ENCODE data around the gene HDAC11. TPM values are rescaled to one million over a fixed set of nuclear protein-coding genes. Genes with fewer than 3 reads are reported as not detected.

Gene HDAC11
- polyA plus RNA-seq, 3 donors = 2.9 to 3.9 (median 3.5) TPM

DNA sequence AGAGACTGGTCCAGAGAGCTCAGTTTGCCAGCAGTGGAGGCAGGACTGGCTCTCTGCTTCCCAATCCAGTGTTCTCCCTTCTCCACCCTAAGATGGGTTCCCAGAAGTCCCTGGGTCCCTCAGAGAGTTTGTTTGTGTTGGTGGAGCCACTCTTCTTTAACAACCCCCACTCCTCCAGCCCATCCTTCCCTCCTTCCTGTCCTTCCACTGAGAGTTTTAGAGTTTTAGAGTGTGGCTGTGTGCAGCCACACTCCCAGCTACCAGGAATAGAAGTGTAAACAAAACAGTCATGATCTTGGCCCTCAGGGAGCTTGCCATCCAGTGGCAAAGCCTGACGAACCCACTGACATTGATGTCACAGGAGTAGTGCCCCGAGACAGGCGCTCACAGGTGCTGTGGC lies 56.3 kb downstream of the HDAC11 start:
- Histone ChIP-seq H2AFZ (ENCODE audit: insufficient read depth, low read depth, low read length, poor library complexity, severe bottlenecking) (peak overlapping the region; percentile 59), H3K9me3 (replicated peaks in 1 of 2; ENCODE audit: control insufficient read depth in 1 of 2, insufficient read depth in 1 of 2, low read length in 2 of 2) (no peaks in the 10 kb centered on the region), H3K4me2 (replicated peaks; ENCODE audit: extremely low read depth, low read length, poor library complexity, severe bottlenecking) (no peak overlapping the region), H3K27me3 (ENCODE audit: control insufficient read depth in 2 of 2, insufficient read depth in 2 of 2, low read length in 2 of 2) (no peaks in the 10 kb centered on the region), H3K4me3 (replicated peaks in 1 of 3; ENCODE audit: low read depth in 2 of 3, low read length in 3 of 3) (no peak overlapping the region), H3K9ac (ENCODE audit: insufficient read depth, low read length, poor library complexity, severe bottlenecking) (no peak overlapping the region), H3K36me3 (replicated peaks in 1 of 2; ENCODE audit: control insufficient read depth in 1 of 2, insufficient read depth in 2 of 2, low read length in 2 of 2) (no peaks in the 10 kb centered on the region), H3K79me2 (ENCODE audit: insufficient read depth, low read length) (no peaks in the 10 kb centered on the region), H3K27ac (ENCODE audit: low read depth in 1 of 2, low read length in 2 of 2) (no peak overlapping the region), H3K4me1 (ENCODE audit: control insufficient read depth in 1 of 2, insufficient read depth in 2 of 2, low read length in 2 of 2) (no peaks in the 10 kb centered on the region), H4K20me1 (ENCODE audit: insufficient read depth, low read length) (no peaks in the 10 kb centered on the region)
- Mint-ChIP-seq H3K27me3 (ENCODE audit: low read depth in 3 of 3) (peaks cover 3 to 10% (median 10%) of the 10 kb centered on the region in 3 donors), H3K4me1 (peaks cover 7% of the 10 kb centered on the region), H3K36me3 (no peaks in the 10 kb centered on the region), H3K27ac (no peak overlapping the region), H3K4me3 (no peak overlapping the region), H3K9me3 (peaks cover 0 to 4% (median 0%) of the 10 kb centered on the region in 7 donors)
- TF ChIP-seq, protein P1, sequence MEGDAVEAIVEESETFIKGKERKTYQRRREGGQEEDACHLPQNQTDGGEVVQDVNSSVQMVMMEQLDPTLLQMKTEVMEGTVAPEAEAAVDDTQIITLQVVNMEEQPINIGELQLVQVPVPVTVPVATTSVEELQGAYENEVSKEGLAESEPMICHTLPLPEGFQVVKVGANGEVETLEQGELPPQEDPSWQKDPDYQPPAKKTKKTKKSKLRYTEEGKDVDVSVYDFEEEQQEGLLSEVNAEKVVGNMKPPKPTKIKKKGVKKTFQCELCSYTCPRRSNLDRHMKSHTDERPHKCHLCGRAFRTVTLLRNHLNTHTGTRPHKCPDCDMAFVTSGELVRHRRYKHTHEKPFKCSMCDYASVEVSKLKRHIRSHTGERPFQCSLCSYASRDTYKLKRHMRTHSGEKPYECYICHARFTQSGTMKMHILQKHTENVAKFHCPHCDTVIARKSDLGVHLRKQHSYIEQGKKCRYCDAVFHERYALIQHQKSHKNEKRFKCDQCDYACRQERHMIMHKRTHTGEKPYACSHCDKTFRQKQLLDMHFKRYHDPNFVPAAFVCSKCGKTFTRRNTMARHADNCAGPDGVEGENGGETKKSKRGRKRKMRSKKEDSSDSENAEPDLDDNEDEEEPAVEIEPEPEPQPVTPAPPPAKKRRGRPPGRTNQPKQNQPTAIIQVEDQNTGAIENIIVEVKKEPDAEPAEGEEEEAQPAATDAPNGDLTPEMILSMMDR (IDR thresholded peaks at IDR 0.05) = no peak
- DNase-seq = no peak
- intact Hi-C loops (cut with micrococcal nuclease) = no loop called here
- WGBS (ENCODE audit: insufficient coverage) = 75% methylated on average over 3 of the region's 3 CpGs

DNA sequence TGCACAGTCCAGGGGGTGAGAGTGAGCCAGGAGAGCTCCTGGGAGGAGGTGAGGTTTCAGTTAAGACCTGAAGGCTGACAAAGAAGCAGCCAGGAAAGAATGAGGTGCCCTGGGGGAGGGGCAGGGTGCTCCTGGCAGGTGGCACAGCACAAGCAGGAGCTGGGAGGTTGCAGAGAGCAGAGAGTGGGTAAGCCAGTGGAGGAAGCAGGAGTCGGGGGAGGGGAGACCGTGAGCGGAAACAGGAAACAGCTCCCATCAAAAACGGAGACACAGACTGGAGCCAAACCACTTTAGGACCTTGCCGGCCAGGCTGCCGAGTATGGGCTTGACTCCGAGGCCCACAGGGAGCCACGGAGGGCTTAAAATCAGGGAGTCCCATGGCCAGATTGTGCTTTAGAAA lies 56.7 kb downstream of the HDAC11 start:
- Mint-ChIP-seq H3K9me3 (peaks cover 0 to 5% (median 2%) of the 10 kb centered on the region in 7 donors), H3K4me1 (peaks cover 7% of the 10 kb centered on the region), H3K36me3 (no peaks in the 10 kb centered on the region), H3K4me3 (peak overlapping the region in 1 of 2 donors; percentile 40), H3K27ac (no peak overlapping the region), H3K27me3 (ENCODE audit: low read depth in 3 of 3) (peaks cover 3 to 11% (median 10%) of the 10 kb centered on the region in 3 donors)
- Histone ChIP-seq H3K27me3 (ENCODE audit: control insufficient read depth in 2 of 2, insufficient read depth in 2 of 2, low read length in 2 of 2) (no peaks in the 10 kb centered on the region), H3K36me3 (replicated peaks in 1 of 2; ENCODE audit: control insufficient read depth in 1 of 2, insufficient read depth in 2 of 2, low read length in 2 of 2) (no peaks in the 10 kb centered on the region), H3K4me2 (replicated peaks; ENCODE audit: extremely low read depth, low read length, poor library complexity, severe bottlenecking) (no peak overlapping the region), H4K20me1 (ENCODE audit: insufficient read depth, low read length) (no peaks in the 10 kb centered on the region), H2AFZ (ENCODE audit: insufficient read depth, low read depth, low read length, poor library complexity, severe bottlenecking) (peak overlapping the region; percentile 59), H3K4me1 (ENCODE audit: control insufficient read depth in 1 of 2, insufficient read depth in 2 of 2, low read length in 2 of 2) (no peaks in the 10 kb centered on the region), H3K79me2 (ENCODE audit: insufficient read depth, low read length) (no peaks in the 10 kb centered on the region), H3K9ac (ENCODE audit: insufficient read depth, low read length, poor library complexity, severe bottlenecking) (no peak overlapping the region), H3K27ac (ENCODE audit: low read depth in 1 of 2, low read length in 2 of 2) (no peak overlapping the region), H3K9me3 (replicated peaks in 1 of 2; ENCODE audit: control insufficient read depth in 1 of 2, insufficient read depth in 1 of 2, low read length in 2 of 2) (no peaks in the 10 kb centered on the region), H3K4me3 (replicated peaks in 1 of 3; ENCODE audit: low read depth in 2 of 3, low read length in 3 of 3) (no peak overlapping the region)
- TF ChIP-seq, protein P1 (IDR thresholded peaks at IDR 0.05) = no peak
- intact Hi-C loops (cut with micrococcal nuclease) = no loop called here
- WGBS (ENCODE audit: insufficient coverage) = 0% methylated on average over 8 of the region's 8 CpGs
- DNase-seq = no peak

Data from CD14-positive monocyte (primary cell).